Measurements from ENCODE around the gene STK32A. TPM values are rescaled to one million over a fixed set of nuclear protein-coding genes. Genes with fewer than 3 reads are reported as not detected.

The STK32A gene
- total RNA-seq, 1 experiment from 2014 or later: 1.3 TPM

DNA sequence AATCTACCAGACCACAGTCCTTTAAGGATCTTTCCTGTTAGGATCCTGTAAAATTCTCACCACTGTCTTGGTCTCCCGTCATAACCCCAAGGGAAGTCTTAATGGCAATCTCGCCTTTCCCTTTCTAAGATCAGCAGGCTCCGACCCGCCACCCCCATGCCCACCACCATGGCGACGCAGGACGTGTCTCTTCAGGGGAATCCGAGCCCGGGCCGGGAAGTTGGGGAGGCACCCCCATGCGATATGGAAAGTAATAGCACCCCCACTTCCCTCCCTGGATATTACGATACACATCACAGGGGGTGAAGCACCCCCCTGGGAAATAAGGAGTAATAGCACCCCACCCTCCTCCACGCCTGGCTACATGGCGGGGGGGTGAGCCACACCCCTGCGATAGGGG lies 8.3 kb upstream of the STK32A start:
- no peak overlapping the region for H3K4me3 Mint-ChIP-seq
- H3K9me3 Mint-ChIP-seq: no peaks in the 10 kb centered on the region
- WGBS (ENCODE audit: extremely low coverage, insufficient read length, low lambda C conversion rate): no CpG with 5 or more reads among the region's 15 CpGs

More for the DNA sequence above, 8.3 kb upstream of the STK32A start:
- Histone ChIP-seq H3K56ac (ENCODE audit: insufficient read length, low read depth, low read length) (no peak overlapping the region), H3K4me2 (ENCODE audit: insufficient read depth, insufficient read length, low read length) (no peak overlapping the region), H2BK20ac (ENCODE audit: low read depth, low read length, poor library complexity, severe bottlenecking) (no peak overlapping the region), H3K14ac (ENCODE audit: insufficient read depth, low read length) (no peak overlapping the region), H2AFZ (ENCODE audit: low read length) (no peak overlapping the region), H3K79me2 (ENCODE audit: insufficient read depth, low read length) (no peaks in the 10 kb centered on the region), H2BK12ac (ENCODE audit: insufficient read length, low read depth, low read length) (no peak overlapping the region), H3K23ac (ENCODE audit: insufficient read length, low read depth, low read length) (no peak overlapping the region), H3K9me3 (ENCODE audit: control insufficient read depth, low read depth, low read length) (no peaks in the 10 kb centered on the region), H4K8ac (replicated peaks; ENCODE audit: insufficient read length, low read depth, low read length) (no peak overlapping the region), H3K23me2 (ENCODE audit: insufficient read length, low read depth, low read length, poor library complexity, severe bottlenecking) (no peaks in the 10 kb centered on the region), H3K4ac (ENCODE audit: low read depth, low read length) (no peak overlapping the region), H2AK5ac (ENCODE audit: insufficient read length, low read length) (no peak overlapping the region), H3K4me1 (ENCODE audit: insufficient read depth, low read length) (no peaks in the 10 kb centered on the region), H3K18ac (ENCODE audit: insufficient read length, low read depth, low read length) (no peak overlapping the region), H3K27ac (ENCODE audit: insufficient read length, low read depth, low read length) (no peak overlapping the region), H4K20me1 (ENCODE audit: control insufficient read depth, insufficient read depth, insufficient read length) (no peaks in the 10 kb centered on the region), H3K9ac (ENCODE audit: extremely low read depth, insufficient read length, low read length) (no peak overlapping the region), H3K27me3 (ENCODE audit: insufficient read depth, low read length) (no peaks in the 10 kb centered on the region), H2BK5ac (ENCODE audit: insufficient read length, low read length) (no peak overlapping the region), H2BK120ac (ENCODE audit: low read depth, low read length, poor library complexity, severe bottlenecking) (no peak overlapping the region), H4K91ac (ENCODE audit: insufficient read length, low read depth, low read length) (no peak overlapping the region), H3K79me1 (ENCODE audit: insufficient read depth, low read depth, low read length, poor library complexity, severe bottlenecking) (no peaks in the 10 kb centered on the region), H3T11ph (ENCODE audit: low read length) (no peak overlapping the region), H4K5ac (ENCODE audit: insufficient read length, low read depth, low read length) (no peak overlapping the region), H2BK15ac (ENCODE audit: low read depth, low read length) (no peak overlapping the region)
- H3K36me3 Mint-ChIP-seq (ENCODE audit: insufficient read depth in 1 of 3, low read depth in 3 of 3): no peaks in the 10 kb centered on the region
- no peak for DNase-seq
- peaks cover 17% of the 10 kb centered on the region for H3K27me3 Mint-ChIP-seq (ENCODE audit: low read depth)
- TF ChIP-seq, protein P1, sequence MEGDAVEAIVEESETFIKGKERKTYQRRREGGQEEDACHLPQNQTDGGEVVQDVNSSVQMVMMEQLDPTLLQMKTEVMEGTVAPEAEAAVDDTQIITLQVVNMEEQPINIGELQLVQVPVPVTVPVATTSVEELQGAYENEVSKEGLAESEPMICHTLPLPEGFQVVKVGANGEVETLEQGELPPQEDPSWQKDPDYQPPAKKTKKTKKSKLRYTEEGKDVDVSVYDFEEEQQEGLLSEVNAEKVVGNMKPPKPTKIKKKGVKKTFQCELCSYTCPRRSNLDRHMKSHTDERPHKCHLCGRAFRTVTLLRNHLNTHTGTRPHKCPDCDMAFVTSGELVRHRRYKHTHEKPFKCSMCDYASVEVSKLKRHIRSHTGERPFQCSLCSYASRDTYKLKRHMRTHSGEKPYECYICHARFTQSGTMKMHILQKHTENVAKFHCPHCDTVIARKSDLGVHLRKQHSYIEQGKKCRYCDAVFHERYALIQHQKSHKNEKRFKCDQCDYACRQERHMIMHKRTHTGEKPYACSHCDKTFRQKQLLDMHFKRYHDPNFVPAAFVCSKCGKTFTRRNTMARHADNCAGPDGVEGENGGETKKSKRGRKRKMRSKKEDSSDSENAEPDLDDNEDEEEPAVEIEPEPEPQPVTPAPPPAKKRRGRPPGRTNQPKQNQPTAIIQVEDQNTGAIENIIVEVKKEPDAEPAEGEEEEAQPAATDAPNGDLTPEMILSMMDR (conservative IDR thresholded peaks at IDR 0.05): no peak
- no peak overlapping the region; a peak in 2 of 7 replicates for H3K27ac Mint-ChIP-seq
- peaks cover 11 to 22% of the 10 kb centered on the region in 2 experiments for H3K4me1 Mint-ChIP-seq

Data from H9 (cell line).